Measurements from ENCODE around the gene LIN37. TPM values are rescaled to one million over a fixed set of nuclear protein-coding genes. Genes with fewer than 3 reads are reported as not detected.

Gene LIN37
- total RNA-seq, 1 experiment from 2014 or later = 5.4 TPM

DNA sequence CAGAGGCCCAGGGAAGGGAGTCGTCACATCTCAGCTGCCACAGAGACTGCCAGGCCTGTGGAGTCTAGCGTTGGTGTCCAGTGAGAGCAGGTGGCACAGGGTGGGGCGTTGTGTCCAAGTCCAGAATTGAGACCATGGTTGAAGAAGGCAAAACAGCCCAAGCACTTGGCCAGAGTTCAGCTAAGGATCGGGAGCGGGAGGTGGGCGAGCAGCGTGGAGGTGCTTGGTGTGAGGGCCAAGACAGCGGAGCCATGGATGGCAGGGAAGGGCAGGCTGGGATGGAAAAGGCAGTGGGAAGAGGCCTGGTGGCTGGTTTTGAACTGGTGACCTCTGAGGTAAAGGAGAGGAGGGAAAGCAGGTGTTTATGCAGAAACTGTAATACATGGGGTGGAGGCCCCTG, 14.1 kb upstream of the LIN37 start:
- DNase-seq (ENCODE audit: low read depth) = no peak

DNA sequence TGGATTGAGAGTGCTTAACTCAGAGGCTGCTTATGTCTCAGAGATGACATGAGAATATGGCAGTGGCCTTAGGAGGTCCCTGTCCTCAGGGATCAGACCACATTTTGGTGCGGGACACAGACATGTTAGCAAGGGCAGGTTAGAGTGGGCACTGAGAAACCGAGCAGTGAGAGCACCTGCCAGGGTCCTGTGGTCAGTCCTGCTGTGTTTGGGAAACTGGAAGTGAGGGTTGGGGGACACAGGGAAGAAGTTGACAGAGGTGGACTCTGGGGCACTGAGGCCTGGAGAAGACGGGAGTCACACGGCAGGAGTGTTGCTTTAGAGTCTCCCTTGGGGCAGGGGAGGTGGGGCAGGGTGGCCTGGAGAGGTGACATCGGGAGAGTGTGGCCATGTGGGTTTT, 13.5 kb upstream of the LIN37 start:
- DNase-seq (ENCODE audit: low read depth) = no peak

DNA sequence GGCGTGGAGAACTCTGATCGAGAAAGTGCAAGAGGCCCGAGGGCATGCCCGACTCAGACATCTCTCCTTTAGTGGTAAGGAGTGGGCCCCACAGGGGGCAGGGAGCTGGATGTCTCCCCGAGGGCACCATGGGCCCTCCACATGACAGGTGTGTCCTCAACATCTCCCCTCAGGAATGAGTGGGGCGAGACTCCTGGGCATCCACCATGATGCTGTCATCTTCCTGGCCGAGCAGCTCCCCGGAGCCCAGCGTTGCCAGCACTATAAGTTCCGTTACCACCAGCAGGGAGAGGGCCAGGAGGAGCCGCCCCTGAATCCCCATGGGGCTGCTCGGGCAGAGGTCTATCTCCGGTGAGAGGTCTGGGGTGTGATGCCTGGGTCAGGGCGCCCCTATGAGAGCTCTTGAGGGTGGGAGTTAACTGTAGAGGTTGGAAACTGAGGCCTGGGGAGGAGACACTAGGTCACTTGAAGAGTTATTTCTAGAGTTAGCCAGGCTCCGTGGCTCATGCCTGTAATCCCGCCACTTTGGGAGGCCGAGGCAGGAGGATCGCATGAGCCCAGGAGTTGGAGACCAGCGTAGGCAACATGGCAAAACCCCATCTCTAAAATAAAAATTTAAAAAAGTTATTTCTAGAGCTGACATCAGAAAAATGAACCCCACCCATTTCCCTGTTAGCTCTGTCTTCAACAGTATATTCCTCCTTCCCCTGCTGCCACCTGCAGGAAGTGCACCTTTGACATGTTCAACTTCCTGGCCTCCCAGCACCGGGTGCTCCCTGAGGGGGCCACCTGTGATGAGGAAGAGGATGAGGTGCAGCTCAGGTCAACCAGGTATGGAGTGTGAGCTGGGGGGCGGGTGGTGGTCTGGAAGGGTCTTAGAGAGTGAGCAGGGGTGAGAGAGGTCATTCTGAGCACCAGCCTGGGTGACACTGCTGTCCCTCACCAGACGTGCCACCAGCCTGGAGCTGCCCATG, 11.2 kb upstream of the LIN37 start:
- no peak for DNase-seq (ENCODE audit: low read depth)

- DNase-seq (ENCODE audit: low read depth) = no peak
Measured at GRCh38 chr19:35738021-35738886, 10.1 kb upstream of the LIN37 start.

DNA sequence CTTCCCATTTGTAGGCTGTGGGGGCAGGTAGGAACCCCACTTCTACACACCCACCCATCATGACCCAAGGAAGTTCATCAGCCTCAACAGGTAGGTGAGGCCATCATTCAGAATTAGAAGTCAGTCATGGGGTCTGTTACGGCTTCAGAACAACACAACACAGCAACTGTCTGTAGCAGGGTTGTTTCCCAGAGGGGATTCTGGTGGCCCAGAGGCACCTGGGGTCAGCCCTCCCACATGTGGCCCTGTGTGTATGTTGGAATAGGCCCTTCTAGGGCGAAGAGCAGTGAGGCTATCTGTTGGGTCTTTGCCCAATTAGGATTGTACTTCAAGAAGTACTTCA, 9.5 kb upstream of the LIN37 start:
- no peak for DNase-seq (ENCODE audit: low read depth)

DNA sequence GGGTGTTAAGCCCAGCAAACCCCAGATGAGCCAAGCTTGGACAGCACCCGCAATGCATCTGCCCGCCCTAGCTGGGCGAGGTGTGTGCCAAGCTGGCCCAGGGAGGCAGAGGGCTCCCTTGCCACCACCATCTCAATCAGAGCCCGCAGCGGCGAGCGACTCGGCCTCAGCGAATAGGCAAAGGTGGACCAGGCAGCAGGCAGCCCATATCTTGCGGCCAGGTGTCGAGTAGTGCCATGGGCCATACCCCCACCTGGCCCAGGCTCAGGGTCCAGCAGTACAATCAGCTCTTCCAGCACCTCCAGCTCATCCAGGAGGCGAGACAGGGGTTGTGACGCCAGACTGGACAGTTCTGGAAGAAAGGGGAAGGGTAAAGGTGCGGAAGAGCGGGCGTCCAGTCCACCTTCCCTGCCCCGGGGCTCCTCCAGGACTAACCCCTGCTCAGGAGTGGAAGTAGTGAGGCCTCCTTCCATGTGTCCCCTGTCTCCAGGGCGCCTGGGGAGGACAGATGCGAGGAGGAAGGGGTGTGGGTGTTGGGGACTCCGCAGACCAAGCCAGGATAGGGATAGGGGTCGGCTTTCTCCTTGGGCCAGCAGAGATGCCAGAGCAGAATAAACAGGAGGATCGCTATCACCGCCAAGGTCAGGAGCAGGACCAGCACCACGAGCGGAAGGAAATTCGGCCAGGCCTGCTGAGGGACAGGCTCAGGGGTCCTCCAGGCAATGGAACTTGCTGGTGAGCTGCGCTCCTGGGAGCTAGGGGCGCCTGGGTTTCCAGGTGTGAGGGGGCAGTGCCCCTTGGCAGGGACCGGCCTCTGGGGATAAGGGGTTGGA, 8.9 kb upstream of the LIN37 start:
- no peak for DNase-seq (ENCODE audit: low read depth)

DNA sequence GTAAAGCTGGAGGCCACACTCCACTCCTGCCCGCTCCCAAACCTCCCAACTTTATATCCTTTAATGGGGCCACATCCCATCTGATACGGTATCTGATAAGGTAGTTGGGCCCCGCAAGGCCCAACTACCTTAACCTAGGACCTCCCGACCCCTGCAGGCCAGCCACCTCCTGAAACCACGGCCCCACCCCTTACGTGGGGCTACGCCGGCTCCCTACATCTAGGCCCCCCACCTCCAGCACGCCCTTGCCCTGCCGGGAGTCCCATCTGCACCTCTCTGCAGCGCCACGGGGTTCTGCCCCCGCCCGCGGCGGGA, 8.3 kb upstream of the LIN37 start:
- no peak for DNase-seq (ENCODE audit: low read depth)

DNA sequence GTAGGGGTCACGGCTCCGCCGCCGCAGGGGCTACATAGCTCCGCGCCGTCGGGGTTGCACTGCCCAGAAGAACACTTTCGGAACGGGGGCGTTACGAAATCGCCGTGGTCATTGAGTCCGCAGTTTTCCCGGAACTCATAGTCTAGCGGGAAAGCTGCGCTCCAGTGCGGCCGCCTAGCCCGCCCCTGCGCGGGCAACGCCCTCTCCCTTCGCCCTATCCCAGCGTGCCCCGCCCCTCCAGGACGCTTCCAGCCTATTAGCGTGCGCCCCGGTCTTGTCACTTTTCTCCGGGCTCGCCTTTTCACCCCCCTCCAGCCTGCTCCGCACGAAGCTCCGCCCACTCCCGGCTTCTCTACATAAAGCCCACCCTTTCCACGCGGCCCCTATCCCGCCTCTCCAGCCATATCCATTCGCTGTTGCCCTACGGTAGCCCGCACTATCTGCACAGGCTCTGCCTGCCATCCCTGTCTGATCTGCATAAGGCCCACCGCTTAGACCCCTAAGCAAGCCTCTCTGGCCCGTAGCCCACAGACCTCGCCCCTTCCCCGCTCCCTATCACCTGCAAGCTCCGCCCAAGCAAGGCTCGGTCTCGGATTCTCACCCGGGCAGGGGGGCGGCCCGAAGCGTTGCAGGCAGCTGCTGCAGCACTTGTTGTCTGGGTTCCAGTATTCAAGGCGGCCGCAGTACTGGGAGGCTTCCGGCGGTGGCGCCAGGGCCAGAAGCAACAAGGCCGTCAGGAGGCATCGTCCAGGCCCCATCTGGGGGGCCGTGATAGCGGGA, 7.8 kb upstream of the LIN37 start:
- DNase-seq (ENCODE audit: low read depth) = peak; percentile 93

GRCh38 chr19:35741203-35741515, 7.2 kb upstream of the LIN37 start:
- DNase-seq (ENCODE audit: low read depth) = no peak

- DNase-seq (ENCODE audit: low read depth) = no peak
Measured at GRCh38 chr19:35742121-35742724, 6.2 kb upstream of the LIN37 start, which contains the start of gene IGFLR1. IGFLR1 (minus strand) TSS chr19:35742452; CDS start chr19:35741180, 1,272 bp downstream.

DNA sequence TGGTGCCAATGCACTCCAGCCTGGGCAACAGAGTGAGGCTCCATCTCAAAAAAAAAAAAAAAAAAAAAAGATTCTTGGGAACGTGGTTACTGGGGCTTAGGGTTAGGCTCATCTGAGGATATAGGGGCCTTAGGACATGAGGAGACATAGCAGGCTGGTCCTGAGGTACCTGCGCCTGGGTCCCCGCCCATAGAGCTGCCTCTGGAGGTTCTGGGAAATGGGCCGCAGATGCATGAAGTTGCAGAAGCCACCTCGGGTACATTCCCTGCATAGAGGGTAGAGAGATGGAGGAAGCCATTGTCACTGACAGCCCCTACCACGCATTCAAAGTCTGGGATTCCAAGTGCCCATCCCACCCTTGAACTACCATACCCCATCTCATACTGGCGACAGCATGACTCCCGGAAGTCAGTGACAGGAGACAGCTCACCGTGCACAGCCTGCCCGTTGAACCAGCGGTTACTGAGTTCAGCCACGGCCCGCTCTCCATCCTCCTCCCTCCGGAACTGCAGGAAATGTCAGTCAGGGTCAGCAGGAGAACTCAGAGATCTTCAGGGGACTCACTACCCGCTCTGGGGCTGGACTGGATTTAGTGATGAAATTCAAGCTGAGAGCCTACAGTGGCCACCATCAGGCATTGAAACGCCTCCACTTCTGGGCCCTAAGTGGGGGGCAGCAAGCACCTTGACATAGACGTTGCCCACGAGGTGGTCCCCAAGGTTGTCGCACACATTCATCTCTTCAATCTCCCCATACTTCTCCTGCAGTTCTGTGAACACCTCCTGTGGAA, 4.5 kb upstream of the LIN37 start:
- DNase-seq (ENCODE audit: low read depth) = no peak

DNA sequence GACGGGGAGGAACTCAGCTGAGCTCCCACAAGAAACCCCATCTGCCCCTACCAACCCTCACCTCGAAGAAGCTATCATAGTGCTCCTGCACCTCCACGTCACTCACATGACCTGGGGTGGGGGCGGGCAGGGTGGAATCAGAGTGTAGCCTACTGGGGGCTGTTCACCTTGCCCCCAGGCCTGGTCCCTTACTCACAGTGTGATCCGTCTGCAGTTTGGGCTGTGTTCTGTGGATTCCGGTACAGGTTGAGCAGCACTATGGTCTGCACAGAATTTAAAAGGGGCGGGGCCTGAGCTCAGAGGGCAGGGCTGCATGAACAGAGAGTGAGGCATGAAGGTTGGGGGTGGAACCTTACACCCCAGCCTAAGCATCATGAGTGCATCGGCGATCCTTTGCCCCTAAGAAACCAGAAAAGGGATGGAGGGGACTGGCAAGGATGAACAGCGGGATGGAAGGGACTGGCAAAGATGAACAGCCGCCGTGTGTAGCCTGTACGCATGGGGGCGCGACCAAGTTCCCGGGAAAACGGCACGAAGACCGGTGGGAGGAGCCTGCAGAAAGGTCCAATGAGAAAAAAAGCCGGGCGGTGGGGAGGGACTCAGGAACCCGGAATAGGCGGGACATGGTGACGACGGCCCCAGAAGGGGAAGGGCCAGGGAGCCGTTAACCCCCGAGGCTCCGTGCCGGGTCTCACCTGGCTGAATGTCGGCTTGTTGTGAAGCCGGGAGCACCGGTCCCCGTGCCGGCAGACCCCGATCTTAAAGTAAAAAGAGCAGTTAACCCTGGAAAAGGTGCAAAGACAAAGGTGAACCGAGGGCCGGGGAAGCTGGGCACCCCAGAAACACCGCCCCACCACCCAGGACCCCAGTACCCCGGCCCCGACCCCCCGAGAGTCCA, 3.7 kb upstream of the LIN37 start:
- peak; percentile 91 for DNase-seq (ENCODE audit: low read depth)

DNA sequence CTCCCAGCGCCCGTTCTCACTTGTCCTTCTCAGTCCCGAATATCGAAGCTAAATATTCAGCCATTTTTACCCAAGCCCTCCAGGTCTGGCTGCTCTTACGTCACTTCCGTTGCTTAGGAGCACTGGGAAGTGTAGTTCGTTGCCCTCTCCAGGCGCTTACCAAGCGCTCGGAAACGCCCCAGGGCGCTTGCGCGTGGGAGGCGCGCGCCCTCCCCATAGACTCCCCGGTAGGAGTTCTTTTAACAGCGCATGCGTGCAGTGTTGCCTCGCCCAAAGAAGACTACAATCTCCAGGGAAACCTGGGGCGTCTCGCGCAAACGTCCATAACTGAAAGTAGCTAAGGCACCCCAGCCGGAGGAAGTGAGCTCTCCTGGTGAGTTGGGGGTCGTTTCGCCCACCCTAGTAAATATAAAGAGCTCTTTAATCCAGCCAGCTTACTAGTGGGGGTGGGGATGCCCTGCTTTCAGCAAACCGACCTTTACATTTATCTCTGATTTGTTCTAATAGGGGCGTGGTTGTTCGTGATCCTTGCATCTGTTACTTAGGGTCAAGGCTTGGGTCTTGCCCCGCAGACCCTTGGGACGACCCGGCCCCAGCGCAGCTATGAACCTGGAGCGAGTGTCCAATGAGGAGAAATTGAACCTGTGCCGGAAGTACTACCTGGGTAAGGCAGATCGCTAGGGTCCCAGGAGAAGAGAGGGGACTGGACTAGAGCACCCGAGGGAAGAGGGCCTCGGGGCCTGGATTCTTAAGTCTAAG, 2.9 kb upstream of the LIN37 start, which contains the start of the genes PSENEN and U2AF1L4:
Gene PSENEN, plus strand, starts transcription at position 324 of the 759 bp plus-strand sequence. Its CDS starts 280 bp downstream, at position 604.
Gene U2AF1L4, minus strand, starts transcription at position 91 of the 759 bp plus-strand sequence. Its CDS starts 27 bp downstream, at position 64.
- peak; percentile 99 for DNase-seq (ENCODE audit: low read depth)

- no peak for DNase-seq (ENCODE audit: low read depth)
Measured at GRCh38 chr19:35746087-35746462, 2.3 kb upstream of the LIN37 start.

DNA sequence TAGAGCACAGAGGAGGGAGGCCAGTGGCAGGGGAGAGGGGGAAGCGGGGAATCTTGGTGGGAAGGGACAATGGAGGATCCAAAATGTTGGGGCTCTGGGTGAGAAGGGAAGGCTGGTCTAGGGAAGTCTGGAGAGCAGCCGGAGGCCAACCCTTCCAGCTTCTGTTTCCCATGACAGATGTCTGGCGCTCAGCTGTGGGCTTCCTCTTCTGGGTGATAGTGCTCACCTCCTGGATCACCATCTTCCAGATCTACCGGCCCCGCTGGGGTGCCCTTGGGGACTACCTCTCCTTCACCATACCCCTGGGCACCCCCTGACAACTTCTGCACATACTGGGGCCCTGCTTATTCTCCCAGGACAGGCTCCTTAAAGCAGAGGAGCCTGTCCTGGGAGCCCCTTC, 1.8 kb upstream of the LIN37 start:
- DNase-seq (ENCODE audit: low read depth) = no peak

GRCh38 chr19:35750167-35750566, 1.8 kb downstream of the LIN37 start:
- DNase-seq (ENCODE audit: low read depth) = no peak

All from HT1080 (cell line).